Colonic mucosa (tissue), 4 donors: ENCODE measurements around the gene TACR1. TPM values are rescaled to one million over a fixed set of nuclear protein-coding genes. Genes with fewer than 3 reads are reported as not detected.
"Not testable (repeated sequence)": the region's sequence is repeated elsewhere in the genome, so short reads cannot be mapped to it uniquely, and the experiment has no call there.

Source experiments
- DNase-seq: peaks from one replicate; pipeline ENCODE4 v3.0.0-alpha.2; 2020
- H3K27ac ChIP-seq: fragments of 200-600 bp; one replicate; pipeline ENCODE4 v1.8.0; 2021
- H3K27me3 ChIP-seq: fragments of 200-600 bp; one replicate; pipeline ENCODE4 v1.8.0; 2021
- H3K36me3 ChIP-seq: fragments of 200-600 bp; one replicate; pipeline ENCODE4 v1.8.0; 2021
- H3K4me1 ChIP-seq: fragments of 200-600 bp; one replicate; pipeline ENCODE4 v1.8.0; 2021; ENCODE audit warnings: mild to moderate bottlenecking
- H3K4me3 ChIP-seq: fragments of 200-600 bp; one replicate; pipeline ENCODE4 v1.8.0; 2021
- H3K9ac ChIP-seq, 2 donors: one replicate each; pipeline ENCODE4 v1.7.0; 2013; ENCODE audit warnings: control low read depth in 2 of 2, low read depth in 2 of 2, low read length in 2 of 2
- H3K9me3 ChIP-seq: fragments of 200-600 bp; one replicate; pipeline ENCODE4 v1.8.0; 2021
- CTCF ChIP-seq: fragments of 200-600 bp; IDR thresholded peaks from one replicate; pipeline ENCODE4 v1.8.0; 2022; ENCODE audit warnings: antibody characterized with exemption, mild to moderate bottlenecking
- intact Hi-C: fragments of 100-400 bp; cut with DNase I; formaldehyde crosslinking; loops from one replicate; pipeline ENCODE4 v1.14.1; 2022
- total RNA-seq, 2 donors: library from RNA; stranded (reverse); fragmentation: NEBNext Ultra II Directional in 1 of 2; extraction: Animal tissue kit (Norgen Biotek cat#: 25700) in 1 of 2; gene quantifications; one replicate each; pipeline ENCODE4 v1.2.1, GENCODE V29; 2021
- donor health status: healthy.
- donor health status: DM: no; HTN: no; CAD: no.
- donor health status: DM: no; HTN: no; CAD: no.

Gene TACR1
- total RNA-seq, 2 donors from 2014 or later, result 0.37 TPM; not detected in 1

- Histone ChIP-seq H3K27ac (no peak overlapping the region), H3K4me3 (no peak overlapping the region), H3K27me3 (no peaks in the 10 kb centered on the region), H3K9me3 (no peaks in the 10 kb centered on the region), H3K9ac (no peak overlapping the region), H3K4me1 (no peaks in the 10 kb centered on the region), H3K36me3 (no peaks in the 10 kb centered on the region)
- intact Hi-C loops, result no loop called here
- no peak for DNase-seq
- TF ChIP-seq CTCF, result no peak
These were observed 22.5 kb upstream of the TACR1 start for GRCh38 chr2:75221862-75222261.

- H3K4me3 ChIP-seq, H3K27me3 ChIP-seq, DNase-seq, H3K4me1 ChIP-seq, intact Hi-C loops, H3K9ac ChIP-seq, H3K9me3 ChIP-seq, H3K27ac ChIP-seq, H3K36me3 ChIP-seq: not testable (repeated sequence)
These were observed 19.9 kb upstream of the TACR1 start for GRCh38 chr2:75219213-75219612.

- intact Hi-C loops, result no loop called here
- no peak for DNase-seq
- Histone ChIP-seq H3K27ac (no peak overlapping the region), H3K36me3 (no peaks in the 10 kb centered on the region), H3K4me3 (no peak overlapping the region), H3K27me3 (no peaks in the 10 kb centered on the region), H3K9me3 (no peaks in the 10 kb centered on the region), H3K4me1 (no peaks in the 10 kb centered on the region), H3K9ac (no peak overlapping the region)
- no peak for TF ChIP-seq CTCF
These were observed 12.0 kb upstream of the TACR1 start for GRCh38 chr2:75211266-75211770.

GRCh38 chr2:75210409-75210808 is 11.1 kb upstream of the TACR1 start:
- Histone ChIP-seq H3K9ac (no peak overlapping the region), H3K27me3 (no peaks in the 10 kb centered on the region), H3K4me3 (no peak overlapping the region), H3K36me3 (no peaks in the 10 kb centered on the region), H3K4me1 (no peaks in the 10 kb centered on the region), H3K9me3 (no peaks in the 10 kb centered on the region), H3K27ac (no peak overlapping the region)
- TF ChIP-seq CTCF, result no peak
- intact Hi-C loops, result no loop called here
- no peak for DNase-seq

GRCh38 chr2:75208738-75209137 is 9.4 kb upstream of the TACR1 start:
- intact Hi-C loops, result no loop called here
- no peaks in the 10 kb centered on the region for H3K4me1 ChIP-seq
- DNase-seq, result no peak
- no peaks in the 10 kb centered on the region for H3K9me3 ChIP-seq
- no peak overlapping the region for H3K27ac ChIP-seq
- H3K36me3 ChIP-seq, result no peaks in the 10 kb centered on the region
- H3K9ac ChIP-seq, result no peak overlapping the region
- no peak overlapping the region for H3K4me3 ChIP-seq
- TF ChIP-seq CTCF, result no peak
- no peaks in the 10 kb centered on the region for H3K27me3 ChIP-seq

GRCh38 chr2:75204833-75205232 is 5.5 kb upstream of the TACR1 start:
- no peaks in the 10 kb centered on the region for H3K9me3 ChIP-seq
- DNase-seq, result no peak
- intact Hi-C loops, result no loop called here
- TF ChIP-seq CTCF, result no peak
- no peak overlapping the region for H3K4me3 ChIP-seq
- no peak overlapping the region for H3K27ac ChIP-seq
- peaks cover 23% of the 10 kb centered on the region for H3K27me3 ChIP-seq
- H3K4me1 ChIP-seq, result no peaks in the 10 kb centered on the region
- H3K36me3 ChIP-seq, result no peaks in the 10 kb centered on the region
- no peak overlapping the region for H3K9ac ChIP-seq
